GM18520 (cell line): ENCODE data around the gene DPYSL4.

Experiments used
- ATAC-seq: cut with Tn5 transposase; IDR thresholded peaks from one replicate; pipeline ENCODE4 v1.9.1; 2021; ENCODE audit not compliant: unreplicated experiment

DPYSL4 gene

GRCh38 chr10:132186488-132187429 lies at the start of gene DPYSL4:
DPYSL4 (plus strand) TSS chr10:132186948; CDS start chr10:132187064, 116 bp downstream.
- ATAC-seq, result no peak

GRCh38 chr10:132137111-132138072 lies 49.4 kb upstream of the DPYSL4 start:
- ATAC-seq, result no peak

DNA sequence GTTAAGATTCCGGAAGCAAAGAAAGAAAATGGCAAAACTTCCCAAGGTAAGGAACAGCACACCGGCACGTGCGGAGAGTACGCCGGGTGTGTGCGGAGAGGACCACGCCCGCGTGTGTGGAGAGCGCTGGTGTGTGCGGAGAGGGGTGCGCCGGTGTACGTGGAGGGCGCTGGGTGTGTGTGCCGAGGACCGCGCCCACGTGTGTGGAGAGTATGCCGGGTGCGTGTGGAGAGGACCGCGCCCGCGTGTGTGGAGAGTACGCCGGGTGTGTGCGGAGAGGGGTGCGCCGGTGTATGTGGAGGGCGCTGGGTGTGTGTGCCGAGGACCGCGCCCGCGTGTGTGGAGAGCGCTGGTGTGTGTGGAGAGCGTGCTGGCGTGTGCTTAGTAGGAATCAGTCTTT lies 48.6 kb upstream of the DPYSL4 start:
- no peak for ATAC-seq

- no peak for ATAC-seq
Observed at GRCh38 chr10:132138596-132138995, 48.2 kb upstream of the DPYSL4 start.

- ATAC-seq, result no peak
Observed at GRCh38 chr10:132139526-132139925, 47.2 kb upstream of the DPYSL4 start.

DNA sequence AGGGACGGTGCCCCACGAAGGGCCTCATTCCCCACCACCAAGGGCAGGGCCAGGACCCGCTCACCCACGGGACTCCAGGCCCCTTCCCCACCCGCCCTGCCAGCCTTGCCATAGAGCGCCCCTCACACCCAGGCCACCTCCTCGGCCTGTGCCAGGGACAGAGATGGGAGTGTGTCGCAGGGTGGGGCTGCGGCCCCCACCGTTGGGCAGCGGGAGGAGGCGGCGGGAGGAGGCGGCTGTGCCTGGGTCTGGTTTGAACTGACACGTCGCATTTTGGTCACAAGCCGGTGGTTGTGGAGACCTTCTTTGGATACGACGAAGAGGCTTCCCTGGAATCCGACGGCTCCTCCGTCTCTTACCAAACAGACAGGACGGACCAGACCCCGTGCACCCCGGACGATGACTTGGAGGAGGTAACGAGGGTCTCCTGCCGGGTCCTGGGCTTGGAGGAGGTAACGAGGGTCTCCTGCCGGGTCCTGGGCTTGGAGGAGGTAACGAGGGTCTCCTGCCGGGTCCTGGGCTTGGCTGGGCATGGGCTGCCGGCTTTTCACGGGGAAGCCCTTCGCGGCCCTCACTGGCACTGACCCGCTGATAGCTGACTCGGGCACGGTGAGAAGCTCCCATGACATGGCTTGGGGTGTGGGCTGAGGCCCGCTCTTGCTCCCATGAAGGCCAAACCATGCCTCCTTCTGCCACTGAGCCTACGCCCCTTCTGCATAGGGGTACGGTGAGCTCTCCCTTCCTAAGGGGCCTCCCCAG lies 46.4 kb upstream of the DPYSL4 start:
- ATAC-seq, result no peak

GRCh38 chr10:132141076-132141475 lies 45.7 kb upstream of the DPYSL4 start:
- ATAC-seq, result no peak

GRCh38 chr10:132141526-132142395 lies 45.0 kb upstream of the DPYSL4 start:
- no peak for ATAC-seq

- ATAC-seq, result no peak
Observed at GRCh38 chr10:132142396-132143161, 44.2 kb upstream of the DPYSL4 start.

GRCh38 chr10:132143162-132143561 lies 43.6 kb upstream of the DPYSL4 start:
- no peak for ATAC-seq

GRCh38 chr10:132144086-132144485 lies 42.7 kb upstream of the DPYSL4 start:
- ATAC-seq, result no peak

DNA sequence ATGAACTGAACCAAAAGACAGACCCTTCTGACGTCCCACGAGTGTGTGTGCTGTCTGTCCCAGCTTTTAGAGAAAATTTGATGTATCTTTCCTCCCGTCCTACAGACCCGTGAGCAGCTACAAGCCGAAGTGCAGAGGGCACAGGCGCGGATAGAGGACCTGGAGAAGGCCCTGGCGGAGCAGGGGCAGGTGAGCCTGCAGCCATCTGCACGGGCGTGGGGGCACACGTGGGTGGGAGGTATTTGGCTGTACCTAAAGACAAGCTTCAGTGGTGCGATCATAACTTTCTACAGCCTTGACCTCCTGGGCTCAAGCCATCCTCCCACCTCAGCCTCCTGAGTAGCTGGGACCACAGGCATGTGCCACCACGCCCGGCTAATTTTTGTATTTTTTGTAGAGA lies 41.7 kb upstream of the DPYSL4 start:
- ATAC-seq, result no peak

- no peak for ATAC-seq
Observed at GRCh38 chr10:132145521-132146185, 41.1 kb upstream of the DPYSL4 start.

DNA sequence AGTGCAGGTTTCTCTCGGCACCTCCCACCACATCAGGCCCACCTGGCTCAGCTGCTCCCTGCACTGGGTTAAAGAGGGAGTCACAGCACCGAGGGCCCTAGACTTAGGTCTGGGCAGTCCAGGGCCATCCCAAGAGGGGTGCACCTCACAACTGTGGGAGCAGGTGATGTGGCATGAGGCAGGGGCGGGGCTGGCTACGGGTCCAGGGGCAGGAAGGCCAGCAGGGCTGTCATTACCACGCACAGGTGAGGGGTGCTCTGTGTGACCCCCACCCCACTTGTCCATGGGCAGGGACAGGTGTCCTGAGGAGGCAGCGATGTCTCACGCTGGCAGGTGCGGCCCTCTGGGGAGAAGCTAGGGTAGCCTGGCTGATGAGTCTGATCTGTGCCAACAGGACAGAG lies 40.5 kb upstream of the DPYSL4 start:
- ATAC-seq, result no peak

- no peak for ATAC-seq
Observed at GRCh38 chr10:132146941-132147915, 39.5 kb upstream of the DPYSL4 start.

- ATAC-seq, result no peak
Observed at GRCh38 chr10:132148261-132149251, 38.2 kb upstream of the DPYSL4 start.
